Inflammatory macrophage treated with lipopolysaccharide for 4 hours (primary cell): ENCODE data around the gene NDRG4.

Experiments used
- DNase-seq: peaks from one replicate; pipeline ENCODE4 v3.0.0-alpha.2; 2020

NDRG4 gene

GRCh38 chr16:58495521-58496331 lies 4.2 kb upstream of the NDRG4 start:
- no peak for DNase-seq

- DNase-seq, result no peak
Observed at GRCh38 chr16:58497468-58497867, 2.5 kb upstream of the NDRG4 start.

DNA sequence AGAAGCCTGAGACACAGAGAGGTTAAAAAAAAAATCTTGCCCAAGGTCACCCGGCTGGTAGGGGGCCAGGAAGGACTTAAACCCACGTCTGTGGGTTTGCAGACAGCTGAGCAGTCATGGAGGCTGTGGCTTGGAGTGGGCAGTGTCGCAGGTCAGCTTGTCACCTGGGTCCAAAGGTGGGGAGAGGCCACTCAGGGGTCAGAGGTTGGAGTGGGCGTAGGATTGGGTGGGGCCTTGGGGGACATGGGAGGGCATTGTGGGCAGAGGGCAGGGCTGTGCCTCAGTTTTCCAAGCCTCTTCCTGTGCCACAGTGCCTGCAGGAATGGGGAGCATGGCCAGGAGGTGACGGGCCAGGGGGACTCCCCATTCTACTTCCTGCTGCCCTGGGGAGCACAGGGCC lies 2.0 kb upstream of the NDRG4 start:
- no peak for DNase-seq

- no peak for DNase-seq
Observed at GRCh38 chr16:58498341-58499091, 1.4 kb upstream of the NDRG4 start.

DNA sequence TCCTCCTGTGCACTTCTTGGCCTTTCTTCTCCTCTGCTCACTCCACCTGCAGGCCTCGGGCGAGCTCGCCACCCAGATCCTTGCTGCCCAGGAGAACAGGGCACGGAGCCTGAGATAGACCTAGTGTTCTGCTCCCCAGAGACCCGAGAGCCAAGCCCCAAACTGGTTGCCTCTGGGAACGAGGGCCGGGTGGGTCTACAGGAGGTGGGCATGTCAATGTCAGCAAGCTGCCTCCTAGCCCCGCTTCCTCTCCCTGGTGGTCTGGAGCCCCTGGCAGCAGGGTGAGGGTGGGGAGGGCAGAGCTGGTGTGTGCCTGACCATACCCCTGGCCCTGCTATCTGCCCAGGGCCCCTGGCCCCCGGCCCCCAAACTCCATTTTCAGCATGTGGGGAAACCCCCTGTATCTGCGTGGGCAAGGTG lies 841 bp upstream of the NDRG4 start:
- no peak for DNase-seq

DNA sequence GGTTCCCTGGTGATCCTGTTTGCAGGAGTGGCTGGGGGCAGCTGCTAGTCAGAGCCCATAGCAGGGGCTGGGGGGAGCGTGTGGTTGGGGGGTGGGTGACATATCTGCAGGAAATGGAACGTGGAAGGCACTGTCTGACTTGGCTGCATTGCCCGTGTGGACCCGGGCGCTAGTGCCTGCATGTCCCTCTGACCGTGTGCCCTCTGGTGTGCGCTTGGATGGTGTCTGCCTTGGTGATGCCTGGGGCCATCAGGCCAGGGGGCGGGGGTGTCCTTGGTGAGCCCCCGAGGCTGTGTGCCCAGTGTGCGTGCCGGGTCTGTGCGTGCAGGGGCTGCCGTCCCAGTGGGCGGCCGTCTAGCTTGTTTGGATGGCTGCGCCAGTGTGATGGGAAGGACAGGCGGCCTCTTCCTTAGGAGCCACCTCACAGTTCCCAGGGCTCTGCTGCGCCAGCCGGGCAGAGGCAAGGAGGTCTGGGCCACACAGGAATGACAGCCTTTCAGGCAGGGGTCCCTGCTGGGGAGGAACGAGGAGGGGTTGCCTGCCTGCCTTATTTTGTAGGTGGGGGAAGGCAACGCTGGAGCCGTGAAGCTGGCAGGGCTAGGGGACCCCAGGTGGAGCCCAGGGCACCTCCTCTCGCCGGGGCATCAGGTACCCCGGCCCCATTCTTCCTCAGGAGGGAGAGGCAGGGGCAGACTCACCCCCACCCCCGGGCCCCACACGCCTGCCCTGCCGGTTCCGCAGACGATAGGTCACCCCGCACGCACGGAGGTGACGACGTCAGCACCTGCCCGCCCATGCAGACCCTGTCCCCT lies 693 bp downstream of the NDRG4 start:
- DNase-seq, result no peak

GRCh38 chr16:58501242-58502131 lies 1.5 kb downstream of the NDRG4 start:
- DNase-seq, result no peak

GRCh38 chr16:58502217-58502921 lies 2.4 kb downstream of the NDRG4 start:
- DNase-seq, result no peak

DNA sequence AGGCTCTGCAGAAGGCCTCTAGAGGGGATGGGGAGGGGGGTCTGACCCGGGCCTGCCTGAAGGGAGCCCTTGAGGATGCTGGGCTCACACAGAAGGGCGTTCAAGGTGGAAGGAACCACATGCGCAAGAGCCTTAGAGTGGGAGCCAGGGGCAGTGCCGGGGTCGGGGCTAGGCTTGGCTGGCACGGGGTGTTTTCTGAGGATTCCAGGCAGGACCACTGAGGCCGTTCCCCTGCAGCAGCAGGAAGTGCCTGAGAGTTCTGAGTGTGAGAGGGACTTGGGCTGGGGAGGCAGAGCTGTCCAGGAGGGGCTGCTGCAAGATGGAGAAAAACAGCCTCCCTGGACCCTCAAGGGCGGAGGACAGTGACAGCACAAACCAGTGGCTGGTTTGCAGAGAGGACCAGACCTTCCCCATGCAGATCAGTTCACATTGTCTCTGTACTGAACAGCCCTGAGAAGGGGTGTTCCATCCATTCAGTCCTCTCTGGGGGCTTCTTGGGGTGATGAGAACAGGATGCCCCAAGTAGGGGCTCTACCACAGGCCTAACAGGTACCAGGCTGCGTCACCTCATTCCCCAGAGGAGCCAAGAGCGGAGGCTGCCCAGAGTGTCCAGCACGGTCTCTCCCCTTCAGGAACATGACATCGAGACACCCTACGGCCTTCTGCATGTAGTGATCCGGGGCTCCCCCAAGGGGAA lies 3.4 kb downstream of the NDRG4 start:
- DNase-seq, result no peak

- DNase-seq, result no peak
Observed at GRCh38 chr16:58503863-58504688, 4.1 kb downstream of the NDRG4 start.

DNA sequence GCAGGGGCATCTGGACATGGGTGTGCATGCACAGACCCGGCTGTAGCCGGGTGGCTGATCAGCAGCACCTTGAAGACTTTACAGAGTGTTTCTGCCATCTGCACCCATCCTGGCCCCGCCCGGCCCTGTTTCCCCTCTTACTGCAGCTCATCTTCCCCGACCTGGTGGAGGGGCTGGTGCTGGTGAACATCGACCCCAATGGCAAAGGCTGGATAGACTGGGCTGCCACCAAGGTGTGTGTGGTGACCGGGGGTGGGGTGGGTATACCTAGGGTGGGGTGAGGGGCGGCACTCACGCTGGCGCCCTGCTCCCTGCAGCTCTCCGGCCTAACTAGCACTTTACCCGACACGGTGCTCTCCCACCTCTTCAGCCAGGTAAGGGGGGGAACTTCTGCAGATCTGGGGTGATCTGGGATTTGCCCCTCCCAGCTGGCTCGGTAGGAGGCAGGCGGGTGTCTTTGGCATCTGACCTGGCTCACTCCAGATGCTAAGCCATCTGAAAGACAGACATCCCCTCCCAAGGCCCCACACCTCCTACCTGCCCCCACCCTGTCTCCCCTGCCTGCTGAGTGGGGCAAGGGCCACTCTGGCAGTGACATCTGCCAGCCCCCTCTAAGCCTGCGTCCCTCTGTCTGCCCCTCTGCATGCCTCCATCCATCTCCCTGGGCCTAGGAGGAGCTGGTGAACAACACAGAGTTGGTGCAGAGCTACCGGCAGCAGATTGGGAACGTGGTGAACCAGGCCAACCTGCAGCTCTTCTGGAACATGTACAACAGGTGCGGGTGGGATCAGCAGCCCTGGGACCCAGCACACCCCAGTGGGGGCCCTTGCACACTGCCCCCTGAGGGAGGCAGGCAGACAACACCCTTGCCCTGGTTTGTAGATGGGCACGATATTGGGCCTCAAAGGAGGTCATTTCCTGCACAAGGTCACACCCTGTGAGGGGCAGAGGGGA lies 6.6 kb downstream of the NDRG4 start:
- no peak for DNase-seq

- DNase-seq, result no peak
Observed at GRCh38 chr16:58507195-58507962, 7.4 kb downstream of the NDRG4 start.

GRCh38 chr16:58507963-58508670 lies 8.2 kb downstream of the NDRG4 start:
- DNase-seq, result no peak

- DNase-seq, result no peak
Observed at GRCh38 chr16:58508671-58509251, 8.8 kb downstream of the NDRG4 start.

- no peak for DNase-seq
Observed at GRCh38 chr16:58509256-58510096, 9.5 kb downstream of the NDRG4 start.
